Activated CD8-positive, alpha-beta memory T cell treated with anti-CD3 and anti-CD28 coated beads for 48 hours (primary cell): Measurements from ENCODE around the gene ZFPM1.
"Not testable (repeated sequence)": the region's sequence is repeated elsewhere in the genome, so short reads cannot be mapped to it uniquely, and the experiment has no call there.

Experiments
- DNase-seq, 3 experiments: peaks; one replicate each; pipeline ENCODE4 v3.0.0-alpha.2; 2020; ENCODE audit warnings: low read depth in 2 of 3, low spot score in 2 of 3

The ZFPM1 gene

DNA sequence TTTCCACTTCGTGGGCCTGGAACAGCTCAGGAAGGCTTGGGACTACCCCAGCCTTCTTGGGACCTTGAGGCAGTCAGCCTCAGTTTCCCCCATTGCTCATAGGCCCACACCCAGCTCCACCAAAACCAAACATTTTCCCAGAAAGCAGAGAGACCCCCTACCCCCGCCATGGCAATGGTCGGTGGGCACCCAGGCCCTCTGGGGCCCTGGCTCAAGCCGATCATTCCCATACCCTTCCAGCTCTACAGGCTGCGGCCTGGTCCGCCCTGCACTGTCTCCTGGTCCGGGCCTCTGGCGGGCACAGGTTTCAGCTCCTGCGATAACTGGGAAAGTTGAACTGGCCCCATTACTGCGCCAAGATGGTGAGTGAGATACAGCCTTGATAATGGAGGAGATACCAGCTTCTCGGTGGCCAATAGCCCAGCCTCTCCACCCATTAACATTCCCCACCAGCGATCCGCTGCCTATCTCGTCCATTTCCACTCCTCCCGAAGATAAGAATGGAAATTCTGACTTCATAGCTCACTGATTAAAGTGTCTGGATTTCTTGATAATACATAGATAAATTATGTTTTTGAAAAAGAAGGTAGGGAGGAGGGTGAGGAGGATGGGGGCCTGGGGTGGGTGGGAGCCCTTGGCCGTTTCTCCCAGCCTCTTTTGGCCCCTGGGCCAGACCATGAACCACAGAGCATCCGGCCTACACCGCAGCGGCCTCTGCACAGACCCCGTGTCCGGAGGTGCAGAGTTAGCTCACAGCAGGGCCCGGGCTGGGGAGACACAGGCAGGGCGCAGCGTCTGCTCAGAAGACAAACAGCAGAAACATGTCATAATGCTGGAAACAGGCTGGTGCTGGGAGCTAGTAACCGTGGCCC lies 11.6 kb downstream of the ZFPM1 start:
- DNase-seq: no peak

DNA sequence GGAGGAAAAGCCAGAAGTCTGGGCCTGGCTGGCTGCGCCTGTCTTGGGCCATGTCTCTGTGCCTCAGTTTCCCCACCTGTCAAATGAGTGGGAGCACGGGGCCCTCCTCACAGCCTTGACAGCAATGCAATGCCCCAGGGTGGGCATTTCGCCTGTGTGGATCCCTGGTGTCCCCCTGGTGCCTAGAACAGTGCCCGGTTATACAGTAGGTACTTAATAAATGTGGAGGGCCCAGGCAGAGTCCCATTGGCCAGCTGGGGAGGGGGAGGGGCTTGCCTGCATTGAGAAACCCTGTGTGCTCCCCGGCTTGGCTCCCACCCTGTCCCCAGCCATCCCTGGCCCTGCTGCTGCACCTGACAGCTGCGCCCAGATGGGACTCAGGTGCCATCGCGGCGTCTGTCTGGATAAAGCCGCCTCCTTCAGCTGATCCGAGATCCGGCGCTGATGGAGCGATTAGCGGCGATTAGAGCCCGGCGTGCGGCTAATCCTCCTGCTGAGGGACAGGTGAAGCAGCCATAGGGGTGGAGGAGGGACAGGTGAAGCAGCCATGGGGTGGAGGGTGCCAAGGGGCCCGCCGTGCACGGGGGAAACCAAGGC lies 12.4 kb downstream of the ZFPM1 start:
- DNase-seq: no peak

DNA sequence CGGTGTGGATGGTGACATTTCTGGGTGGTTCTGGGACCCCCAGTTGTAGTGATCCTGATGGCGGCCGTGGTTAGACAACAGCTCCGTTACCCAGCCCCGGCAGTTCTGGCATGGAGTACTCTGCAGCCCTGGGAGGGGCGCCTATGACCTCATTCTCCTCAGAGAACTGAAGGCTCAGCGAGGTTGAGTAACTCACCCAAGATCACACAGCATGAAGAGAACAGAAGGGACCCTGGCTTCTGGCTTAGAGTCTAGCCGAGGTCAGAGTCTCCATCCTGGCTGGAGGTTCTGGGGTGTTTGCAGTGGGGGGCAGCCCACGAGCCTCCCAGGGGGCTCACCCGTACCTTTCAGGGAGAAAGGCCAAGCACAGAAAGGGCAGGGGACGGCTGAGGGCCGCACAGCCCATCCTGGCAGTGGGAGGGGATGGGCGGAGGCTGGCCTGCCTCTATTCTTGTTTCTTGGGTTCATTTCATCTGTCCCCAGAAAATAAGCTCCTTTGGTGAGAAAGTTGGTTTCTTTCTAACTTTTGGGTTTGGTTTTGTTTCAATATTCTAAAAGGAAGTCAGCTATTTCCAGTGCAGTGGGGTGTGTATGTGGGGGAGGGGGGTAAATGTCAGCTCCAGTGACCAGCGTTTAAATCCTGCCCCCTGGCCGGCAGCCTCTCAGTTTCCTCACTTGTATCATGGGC lies 13.2 kb downstream of the ZFPM1 start:
- DNase-seq: no peak

DNA sequence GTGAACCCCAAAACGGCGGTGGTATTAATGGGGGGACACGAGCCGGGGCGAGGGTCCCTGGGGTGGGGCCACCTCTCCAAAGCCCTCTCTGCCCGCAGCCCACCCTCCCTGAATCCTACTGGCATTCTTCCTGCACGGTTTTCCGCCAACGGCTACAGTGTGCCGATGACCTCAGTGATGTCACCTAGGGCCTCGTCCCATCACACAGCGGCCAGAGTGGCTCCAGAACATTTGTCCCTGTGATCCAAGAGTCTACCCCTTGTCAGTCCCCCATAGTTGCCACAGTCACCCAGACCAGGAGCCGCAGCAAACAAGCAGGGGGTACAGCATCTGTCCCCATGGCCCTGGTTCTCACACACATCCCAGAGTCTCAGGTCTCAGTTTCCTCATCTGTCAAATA lies 13.9 kb downstream of the ZFPM1 start:
- DNase-seq: no peak

DNA sequence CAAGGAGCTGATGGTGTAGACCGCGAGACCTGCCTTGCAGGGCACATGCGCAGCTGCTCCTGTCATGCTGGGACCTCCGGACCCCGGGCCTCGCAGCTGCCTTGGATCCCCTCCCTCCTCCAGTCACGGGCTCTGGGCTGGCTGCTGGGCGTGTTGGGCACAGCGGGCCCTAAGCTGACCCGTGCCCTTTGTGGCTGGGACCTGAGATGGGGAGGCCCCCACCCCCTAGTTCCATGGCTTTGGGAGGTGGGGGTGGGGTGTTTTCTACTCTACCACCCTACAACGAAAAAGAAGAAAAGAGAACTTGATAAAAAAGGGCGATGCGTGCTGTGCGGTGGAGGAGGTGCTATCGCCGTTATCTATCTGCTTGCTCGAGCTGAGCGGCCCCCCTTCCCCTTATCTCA lies 14.5 kb downstream of the ZFPM1 start:
- no peak for DNase-seq

DNA sequence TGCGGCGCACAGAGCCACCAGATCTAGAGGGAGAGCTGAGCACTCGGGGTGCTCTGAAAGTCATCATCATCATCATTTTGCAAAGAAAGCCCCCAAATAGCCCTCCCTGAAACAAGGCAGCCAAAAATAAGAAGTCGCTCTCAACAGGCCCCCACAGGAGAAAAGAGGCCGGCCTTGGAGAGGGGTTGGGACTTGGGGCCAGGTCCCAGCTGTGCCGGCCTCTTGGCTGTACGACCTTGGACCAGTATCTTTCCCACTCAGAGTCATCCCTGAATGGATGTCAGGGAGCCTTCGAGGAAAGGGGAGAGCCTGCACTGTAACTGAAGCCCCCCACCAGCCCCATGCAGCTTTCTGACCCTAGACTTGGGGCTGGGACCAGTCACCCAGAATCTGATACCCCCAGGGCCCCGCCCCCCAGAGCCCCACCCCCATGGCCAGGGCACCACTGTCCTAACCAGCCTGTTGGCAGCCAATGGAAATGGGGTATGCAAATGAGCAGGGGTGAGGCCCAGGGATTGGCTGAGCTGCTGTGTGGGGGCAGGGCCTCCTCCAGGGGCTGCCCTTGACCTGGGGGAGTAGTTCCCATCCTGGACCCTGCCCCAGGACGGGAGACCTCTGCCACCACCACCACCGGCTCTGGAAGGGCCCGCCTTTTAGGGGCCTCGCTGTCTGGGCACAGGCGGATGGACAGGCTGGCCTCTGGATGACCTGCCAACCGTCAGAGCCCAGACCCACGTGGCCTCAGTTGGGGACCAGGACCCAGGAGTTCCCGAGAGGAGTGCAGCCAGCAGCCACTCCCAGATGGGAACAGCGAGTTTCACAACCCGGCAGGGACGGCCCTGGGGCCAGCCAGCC lies 15.4 kb downstream of the ZFPM1 start:
- DNase-seq: no peak

DNA sequence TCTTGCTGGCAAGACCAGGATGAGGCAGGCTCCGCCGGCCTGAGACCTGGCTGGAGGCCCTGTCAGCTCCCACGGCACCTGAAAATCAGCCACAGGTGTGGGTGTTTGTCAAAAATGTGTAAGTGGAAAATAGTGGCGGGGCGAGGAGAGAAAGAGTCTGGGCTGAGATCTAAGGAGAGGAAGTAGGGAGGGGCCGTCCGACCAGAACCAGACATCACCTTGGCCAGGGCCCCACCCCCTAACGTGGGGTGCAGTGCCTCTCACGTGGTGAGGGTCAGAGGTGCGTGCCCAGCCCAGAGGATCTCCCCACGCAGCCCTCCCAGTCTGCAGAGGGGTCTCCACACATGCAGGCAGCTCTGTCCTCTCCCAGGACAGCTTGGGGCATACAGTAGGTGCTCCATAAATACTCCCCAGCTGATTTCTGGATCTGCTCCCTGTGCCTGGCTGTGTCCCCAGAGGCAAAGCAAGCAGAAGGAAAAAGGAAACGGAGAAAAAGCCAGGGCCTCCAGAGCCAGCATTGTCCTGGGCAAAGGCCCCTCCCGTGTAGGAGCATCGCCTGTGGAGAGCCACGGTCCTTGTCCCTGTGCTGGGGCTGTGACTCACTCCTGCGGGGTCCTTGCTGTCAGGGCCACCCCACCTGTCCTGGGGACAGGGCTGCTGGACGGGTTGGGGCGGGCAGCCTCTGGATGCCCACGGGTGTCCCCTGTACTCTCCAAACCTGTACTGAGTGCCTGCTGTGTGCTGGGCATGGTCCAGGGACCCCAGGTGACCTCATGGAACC lies 16.7 kb downstream of the ZFPM1 start:
- DNase-seq: peak in 1 of 3 experiments; percentile 16

DNA sequence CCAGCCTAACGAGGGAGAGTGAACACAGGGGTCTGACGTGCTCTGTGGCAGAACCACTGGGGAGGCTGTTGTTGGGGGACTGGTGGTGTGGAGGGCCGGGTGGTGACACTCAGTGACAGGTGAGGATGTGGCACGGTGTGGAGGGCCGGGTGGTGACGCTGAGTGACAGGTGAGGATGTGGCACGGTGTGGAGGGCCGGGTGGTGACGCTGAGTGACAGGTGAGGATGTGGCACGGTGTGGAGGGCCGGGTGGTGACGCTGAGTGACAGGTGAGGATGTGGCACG lies 17.3 kb downstream of the ZFPM1 start:
- DNase-seq: not testable (repeated sequence)

DNA sequence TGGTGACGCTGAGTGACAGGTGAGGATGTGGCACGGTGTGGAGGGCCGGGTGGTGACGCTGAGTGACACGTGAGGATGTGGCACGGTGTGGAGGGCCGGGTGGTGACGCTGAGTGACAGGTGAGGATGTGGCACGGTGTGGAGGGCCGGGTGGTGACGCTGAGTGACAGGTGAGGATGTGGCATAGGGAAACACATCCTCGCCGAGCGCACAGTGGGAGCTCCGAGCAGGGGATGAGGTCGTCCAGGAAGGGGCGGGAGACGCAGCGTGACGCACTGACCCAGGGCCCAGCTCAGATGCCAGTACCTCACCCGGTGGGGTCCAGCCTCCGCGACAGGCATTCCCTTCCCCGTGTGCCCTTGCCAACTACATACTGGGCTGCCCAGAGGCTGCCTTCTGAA lies 17.6 kb downstream of the ZFPM1 start:
- not testable (repeated sequence) for DNase-seq

DNA sequence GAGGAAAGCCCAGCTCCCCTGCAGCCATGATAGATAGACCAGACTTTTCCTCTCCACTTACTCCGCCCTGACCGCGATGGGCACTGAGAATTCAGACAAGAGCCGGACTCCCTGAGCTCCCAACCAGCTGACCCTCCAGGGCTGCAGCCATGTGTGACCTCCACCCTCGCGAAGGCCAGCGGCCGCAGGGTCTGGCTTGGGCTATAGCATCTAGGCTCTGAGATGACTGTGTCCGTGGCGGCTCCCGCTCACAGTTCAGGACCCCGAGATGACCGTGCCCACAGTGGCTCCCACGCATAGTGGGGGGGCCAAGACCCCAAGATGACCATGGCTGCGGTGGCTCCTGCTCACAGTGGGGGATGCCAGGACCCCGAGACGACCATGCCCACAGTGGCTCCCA lies 18.0 kb downstream of the ZFPM1 start:
- DNase-seq: no peak

DNA sequence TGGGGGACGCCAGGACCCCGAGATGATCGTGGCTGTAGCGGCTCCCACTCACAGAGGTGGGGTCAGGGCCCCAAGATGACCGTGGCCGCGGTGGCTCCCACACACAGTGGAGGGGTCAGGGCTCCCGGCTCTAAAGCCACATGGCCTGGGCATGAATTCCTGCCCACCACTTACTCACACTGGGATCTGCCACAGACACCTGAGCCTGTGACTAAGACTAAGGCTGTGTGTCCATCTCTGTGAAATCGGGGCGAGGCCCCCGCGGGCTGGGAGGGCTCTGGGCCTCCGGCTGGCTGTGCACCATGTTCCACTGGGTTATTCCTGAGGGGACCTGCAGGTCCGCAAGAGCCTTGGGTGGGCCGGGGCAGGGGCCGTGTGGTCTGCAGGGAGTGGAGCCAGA lies 18.5 kb downstream of the ZFPM1 start:
- no peak for DNase-seq

DNA sequence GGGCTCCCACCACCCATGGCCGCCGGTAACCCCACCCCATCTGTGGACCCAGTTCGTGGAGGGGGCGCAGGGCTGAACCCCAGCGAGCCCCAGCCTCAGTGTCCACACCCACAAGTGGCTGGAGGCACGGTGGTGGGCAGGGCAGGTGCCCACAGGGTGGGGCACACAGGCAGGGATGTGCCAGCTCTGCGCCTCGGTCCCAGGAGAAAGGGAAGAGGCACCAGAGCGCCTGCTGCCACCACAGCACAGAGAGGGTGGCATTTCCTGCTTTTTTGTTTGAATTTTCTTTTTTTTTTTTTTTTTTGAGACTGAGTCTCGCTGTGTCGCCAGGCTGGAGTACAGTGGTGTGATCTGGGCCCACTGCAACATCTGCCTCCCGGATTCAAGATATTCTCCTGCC lies 19.0 kb downstream of the ZFPM1 start:
- no peak for DNase-seq

DNA sequence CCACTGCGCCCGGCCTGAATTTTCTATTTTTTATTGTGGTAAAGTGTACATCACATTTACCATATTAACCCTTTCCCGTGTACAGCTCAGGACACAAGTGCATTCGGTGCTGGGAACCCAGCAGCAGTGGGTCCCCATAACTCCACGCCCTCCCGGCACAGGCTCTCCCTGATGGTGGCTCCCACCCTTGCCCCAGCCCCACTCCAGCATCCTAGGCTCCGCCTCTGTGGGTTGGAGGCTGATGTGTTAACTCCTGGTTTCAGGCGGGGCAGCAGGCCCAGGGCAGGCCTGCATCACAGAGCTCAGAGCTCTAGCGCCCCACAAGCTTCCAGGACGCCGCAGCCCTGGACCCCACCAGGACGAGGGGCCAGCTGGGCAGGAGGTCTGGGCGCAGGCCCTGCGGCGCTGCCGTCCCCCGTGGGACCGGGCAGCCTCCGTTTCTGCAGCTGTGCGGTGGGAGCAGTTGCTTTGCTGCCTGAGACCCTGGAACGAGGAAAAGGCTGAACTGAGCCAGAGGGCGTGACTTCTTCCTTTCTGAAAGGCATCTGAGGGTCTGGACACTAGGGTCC lies 19.6 kb downstream of the ZFPM1 start:
- DNase-seq: no peak

DNA sequence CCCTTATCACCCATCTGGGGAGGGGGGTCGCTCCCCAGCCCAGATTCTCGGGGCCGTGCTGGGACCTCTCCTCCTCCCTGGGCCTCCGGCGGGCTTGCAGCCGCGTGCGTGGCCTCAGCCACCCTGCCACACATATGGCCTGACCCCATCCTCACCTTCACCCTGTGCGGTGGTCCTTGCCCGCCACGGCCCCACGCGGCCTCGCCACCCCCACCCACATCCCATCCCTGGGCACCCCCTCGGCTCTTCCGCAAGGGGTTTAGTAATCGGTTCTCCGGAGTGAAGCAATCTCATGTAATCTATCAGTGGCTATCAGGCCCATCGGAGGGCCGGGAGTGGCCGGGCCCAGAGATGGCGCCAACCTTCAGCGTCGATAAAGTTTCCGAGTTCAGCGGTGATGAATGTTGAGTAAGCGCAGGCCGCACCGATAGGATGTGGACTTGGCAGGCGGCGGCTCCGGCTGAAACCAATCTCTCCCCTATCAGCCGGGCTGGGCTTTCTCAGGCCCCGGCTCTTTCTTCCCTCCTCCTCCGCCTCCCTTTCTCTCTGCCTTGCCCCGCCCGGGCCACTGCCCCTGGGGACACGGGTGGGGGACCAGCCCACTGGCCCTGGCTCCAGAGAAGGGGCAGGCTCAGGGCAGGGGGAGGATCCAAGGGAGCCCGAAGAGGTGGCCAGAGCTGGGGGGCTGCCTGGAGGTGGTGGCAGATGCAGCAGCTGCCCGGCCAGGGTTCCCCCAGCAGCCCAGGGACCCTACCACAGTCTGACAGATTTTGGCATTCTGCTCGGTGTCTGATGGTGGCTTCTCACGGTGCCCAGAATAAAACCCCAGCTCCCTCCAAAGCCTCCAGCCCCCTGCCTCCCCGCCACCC lies 20.8 kb downstream of the ZFPM1 start:
- DNase-seq: no peak

DNA sequence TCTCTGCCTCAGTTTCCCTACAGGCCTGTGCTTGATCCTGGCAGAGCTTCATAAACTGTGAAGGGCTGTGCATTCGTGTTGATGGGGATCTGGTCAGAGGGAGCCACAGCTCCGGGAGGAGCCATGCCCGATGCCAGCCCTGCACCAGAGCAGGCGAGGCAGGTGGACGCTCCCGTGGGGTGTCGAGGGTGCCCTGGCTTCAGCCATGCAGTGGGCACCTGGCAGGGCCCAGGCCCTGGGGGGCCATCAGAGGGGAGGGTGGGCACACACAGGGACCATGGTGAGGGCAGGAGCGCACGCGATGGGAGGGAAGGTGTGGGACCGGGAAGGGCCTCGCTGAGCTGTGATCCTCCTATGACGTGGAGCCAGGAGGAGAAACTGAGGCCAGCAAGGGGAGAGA lies 22.0 kb downstream of the ZFPM1 start:
- no peak for DNase-seq

DNA sequence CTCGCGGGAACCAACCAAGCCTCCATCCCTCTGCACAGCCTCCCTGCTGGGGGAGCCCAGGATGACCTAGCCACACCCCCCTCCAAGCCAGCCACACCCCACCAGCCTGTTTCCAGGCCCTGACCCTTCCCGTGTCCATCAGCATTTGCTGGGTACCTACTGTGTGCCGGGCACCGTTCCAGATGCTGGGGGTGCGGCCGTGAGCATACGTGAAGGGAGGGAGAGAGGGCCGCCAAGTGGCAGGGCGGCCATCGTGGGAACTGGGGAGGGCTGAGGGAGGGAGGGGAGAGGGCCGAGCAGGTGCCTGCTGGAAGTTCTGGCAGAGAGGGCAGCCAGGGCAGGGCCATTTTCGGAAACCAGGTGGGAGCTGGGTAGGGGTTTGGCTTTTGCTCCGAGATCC lies 23.1 kb downstream of the ZFPM1 start:
- no peak for DNase-seq

DNA sequence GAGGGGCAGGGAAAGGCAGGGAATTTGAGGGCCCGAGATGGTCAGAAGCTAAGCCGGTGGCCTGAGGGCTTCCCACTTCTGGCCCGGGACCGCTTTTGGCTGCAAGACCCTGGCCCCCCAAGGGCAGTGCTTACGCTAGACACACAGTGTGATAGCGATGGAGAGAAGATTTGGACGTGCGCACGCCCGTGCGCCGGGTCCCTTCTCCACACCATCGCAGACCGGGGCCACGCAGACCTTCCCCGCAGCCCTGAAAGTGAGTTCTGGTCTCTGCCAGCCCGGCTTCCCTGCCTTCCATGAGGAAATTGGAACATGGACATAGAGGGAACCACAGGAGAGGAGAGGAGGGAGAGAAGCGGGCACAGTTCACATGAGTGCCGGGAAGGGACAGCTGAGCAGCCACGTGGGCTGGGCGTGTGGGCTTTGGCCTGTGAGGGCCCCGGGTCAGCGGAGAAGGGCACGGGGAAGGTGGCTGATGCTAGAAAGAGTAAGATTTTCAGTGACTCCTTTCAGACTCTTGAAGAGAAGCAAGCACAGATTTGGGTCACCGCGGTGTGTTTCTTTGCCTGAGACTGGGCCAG lies 23.8 kb downstream of the ZFPM1 start:
- no peak for DNase-seq

DNA sequence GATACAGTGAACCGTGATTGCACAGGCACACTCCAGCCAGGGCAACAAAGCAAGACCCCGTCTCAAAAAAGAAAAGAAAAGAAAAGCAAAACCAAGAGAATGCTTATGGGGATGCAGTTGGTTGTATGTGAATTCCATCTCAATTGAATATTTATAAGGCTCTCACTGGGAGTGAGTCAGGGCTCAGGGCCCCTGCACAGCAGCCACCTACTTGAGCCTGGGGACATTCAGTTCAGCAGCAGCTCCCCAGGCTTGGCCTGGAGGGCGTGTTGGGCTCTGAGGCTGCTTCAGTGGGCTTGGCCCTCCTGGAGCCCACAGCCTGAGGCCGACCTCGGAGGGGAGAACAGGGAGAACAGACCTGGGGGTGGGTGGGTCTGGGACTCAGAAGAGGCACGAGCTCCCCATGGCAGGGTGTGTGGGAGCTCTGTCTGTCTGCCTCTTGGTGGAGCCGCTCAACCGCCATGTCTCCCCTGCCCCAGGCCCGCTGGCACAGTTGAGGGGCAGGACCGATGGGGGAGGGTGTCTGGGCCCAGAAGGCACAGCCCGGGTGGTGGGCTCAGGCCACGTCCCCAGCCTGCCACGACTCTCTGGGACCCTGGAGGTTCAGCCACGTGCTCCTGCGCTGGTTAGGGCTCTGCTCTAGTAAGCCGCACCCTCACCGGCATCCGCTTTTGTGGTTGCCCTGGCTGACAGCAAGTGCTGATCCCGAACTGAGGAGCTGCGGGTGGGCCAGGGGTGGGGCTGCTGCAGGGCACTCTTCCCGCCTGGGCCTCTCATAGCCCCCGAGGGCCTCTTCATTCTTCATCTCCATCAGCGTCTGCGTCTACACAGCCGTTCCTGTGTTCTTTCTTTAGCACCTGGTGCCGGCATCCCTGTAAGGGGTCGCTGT lies 24.8 kb downstream of the ZFPM1 start:
- DNase-seq: no peak
